ENCODE measurements around the gene CELSR1.

CELSR1 gene

DNA sequence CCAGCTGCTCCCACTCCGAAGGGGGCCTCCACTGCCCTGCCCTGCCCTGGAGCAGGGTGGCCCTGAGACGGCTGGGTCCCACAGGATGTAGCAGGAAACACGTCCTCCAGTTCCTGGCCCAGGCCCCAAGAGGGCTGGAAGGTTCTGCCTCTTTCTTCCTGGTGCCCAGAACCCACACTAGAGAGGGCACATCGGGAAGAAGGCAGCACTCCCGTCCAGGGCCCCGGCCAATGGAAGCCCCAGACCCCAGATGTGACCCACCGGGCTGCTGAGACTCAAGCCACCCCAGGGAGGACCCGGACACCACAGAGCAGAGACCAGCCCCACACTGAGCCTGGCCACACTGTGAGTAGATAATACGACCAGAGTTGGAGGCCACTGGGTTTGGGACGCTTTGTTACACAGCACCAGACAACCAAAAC lies 71.2 kb downstream of the CELSR1 start:
- H3K4me3 ChIP-seq (ENCODE audit: low read length): no peak overlapping the region
- H3K27me3 ChIP-seq (replicated peaks; ENCODE audit: control insufficient read depth, insufficient read depth, low read length): peaks cover 35% of the 10 kb centered on the region
- H3K36me3 ChIP-seq (ENCODE audit: control insufficient read depth, insufficient read depth, low read length, severe bottlenecking): no peaks in the 10 kb centered on the region
- no peaks in the 10 kb centered on the region for H3K9me3 ChIP-seq (ENCODE audit: control insufficient read depth, low read length)
- H3K4me1 ChIP-seq (ENCODE audit: control insufficient read depth, insufficient read depth, low read length): no peaks in the 10 kb centered on the region
- no peak for DNase-seq (ENCODE audit: low read depth)
- no peak overlapping the region for H3K9ac ChIP-seq (ENCODE audit: low read length)

DNA sequence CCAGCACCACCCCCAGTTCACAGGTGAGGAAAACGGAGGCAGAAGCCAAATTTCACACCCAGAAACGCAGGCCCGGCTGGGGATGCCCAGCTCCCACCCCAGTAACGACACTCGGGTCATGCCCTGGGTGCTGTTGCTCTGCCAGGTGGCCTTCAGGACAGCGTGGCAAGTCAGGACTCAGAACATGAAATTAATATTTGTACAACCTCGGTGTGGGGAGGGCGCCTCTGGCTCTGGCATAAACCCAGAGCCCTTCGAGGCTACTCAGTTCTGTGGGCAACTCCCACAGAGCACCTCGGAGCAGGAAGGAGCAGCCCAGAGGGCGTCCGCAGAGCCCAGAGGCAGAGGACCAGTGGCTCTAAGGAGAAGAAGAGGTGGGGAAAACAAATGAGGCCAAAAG lies 71.6 kb downstream of the CELSR1 start:
- H3K27me3 ChIP-seq (replicated peaks; ENCODE audit: control insufficient read depth, insufficient read depth, low read length): peaks cover 34% of the 10 kb centered on the region
- no peak for DNase-seq (ENCODE audit: low read depth)
- no peaks in the 10 kb centered on the region for H3K9me3 ChIP-seq (ENCODE audit: control insufficient read depth, low read length)
- no peak overlapping the region for H3K9ac ChIP-seq (ENCODE audit: low read length)
- H3K4me3 ChIP-seq (ENCODE audit: low read length): no peak overlapping the region
- no peaks in the 10 kb centered on the region for H3K36me3 ChIP-seq (ENCODE audit: control insufficient read depth, insufficient read depth, low read length, severe bottlenecking)
- H3K4me1 ChIP-seq (ENCODE audit: control insufficient read depth, insufficient read depth, low read length): no peaks in the 10 kb centered on the region

DNA sequence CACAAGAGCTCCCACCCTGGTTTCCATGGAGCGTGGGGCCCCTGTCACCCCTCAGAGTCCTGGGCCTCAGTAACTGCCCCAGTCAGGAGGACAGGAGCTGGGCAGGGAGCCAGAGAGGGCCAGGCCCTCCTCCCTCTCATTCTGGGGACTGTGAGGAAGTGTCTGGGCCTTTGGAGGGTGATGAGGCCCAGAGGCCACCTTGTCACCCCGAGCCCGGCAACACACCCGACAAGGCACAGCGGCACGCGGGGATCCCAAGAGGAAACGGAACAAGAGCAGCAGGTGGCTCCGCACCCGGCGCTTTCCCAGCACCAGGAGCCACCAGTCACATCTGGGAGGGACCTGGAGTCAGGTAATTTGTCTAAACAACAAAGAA lies 72.1 kb downstream of the CELSR1 start:
- Histone ChIP-seq H3K4me3 (ENCODE audit: low read length) (no peak overlapping the region), H3K27me3 (replicated peaks; ENCODE audit: control insufficient read depth, insufficient read depth, low read length) (peaks cover 38% of the 10 kb centered on the region), H3K9me3 (ENCODE audit: control insufficient read depth, low read length) (no peaks in the 10 kb centered on the region), H3K4me1 (ENCODE audit: control insufficient read depth, insufficient read depth, low read length) (no peaks in the 10 kb centered on the region), H3K9ac (ENCODE audit: low read length) (no peak overlapping the region), H3K36me3 (ENCODE audit: control insufficient read depth, insufficient read depth, low read length, severe bottlenecking) (no peaks in the 10 kb centered on the region)
- no peak for DNase-seq (ENCODE audit: low read depth)

DNA sequence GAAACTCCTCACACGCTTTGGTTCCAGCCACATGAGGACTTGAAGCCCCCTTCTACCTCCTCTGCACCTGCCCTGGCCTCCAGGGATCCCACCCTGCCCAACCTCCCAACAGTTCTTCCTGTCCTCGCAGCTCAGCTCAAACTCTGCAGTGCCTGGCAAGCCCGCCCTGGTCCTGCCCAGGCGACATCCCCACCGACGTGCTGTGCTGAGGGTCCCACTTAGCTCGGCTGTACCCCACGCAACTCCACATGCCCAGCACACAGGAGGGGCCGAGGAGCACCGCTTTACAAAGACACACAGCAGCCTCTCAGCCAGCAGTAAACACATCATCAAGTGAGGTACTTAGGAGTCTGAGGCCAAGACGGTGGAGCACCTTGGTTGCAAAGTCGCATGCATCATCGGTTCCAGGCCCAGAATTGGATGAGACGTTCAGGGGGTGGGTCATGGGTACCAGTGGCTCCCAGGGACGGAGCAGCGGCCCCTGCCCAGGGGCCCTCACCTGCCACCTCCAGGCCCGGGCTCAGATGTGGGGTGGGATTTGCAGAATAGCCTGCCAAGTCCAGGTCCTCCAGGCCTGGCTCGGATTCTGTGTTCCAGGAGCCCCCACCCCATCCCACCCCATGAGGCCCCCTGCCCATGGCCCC lies 72.6 kb downstream of the CELSR1 start:
- Histone ChIP-seq H3K9ac (ENCODE audit: low read length) (no peak overlapping the region), H3K4me3 (ENCODE audit: low read length) (no peak overlapping the region), H3K9me3 (ENCODE audit: control insufficient read depth, low read length) (no peaks in the 10 kb centered on the region), H3K27me3 (replicated peaks; ENCODE audit: control insufficient read depth, insufficient read depth, low read length) (peaks cover 41% of the 10 kb centered on the region), H3K4me1 (ENCODE audit: control insufficient read depth, insufficient read depth, low read length) (no peaks in the 10 kb centered on the region), H3K36me3 (ENCODE audit: control insufficient read depth, insufficient read depth, low read length, severe bottlenecking) (no peaks in the 10 kb centered on the region)
- DNase-seq (ENCODE audit: low read depth): no peak

DNA sequence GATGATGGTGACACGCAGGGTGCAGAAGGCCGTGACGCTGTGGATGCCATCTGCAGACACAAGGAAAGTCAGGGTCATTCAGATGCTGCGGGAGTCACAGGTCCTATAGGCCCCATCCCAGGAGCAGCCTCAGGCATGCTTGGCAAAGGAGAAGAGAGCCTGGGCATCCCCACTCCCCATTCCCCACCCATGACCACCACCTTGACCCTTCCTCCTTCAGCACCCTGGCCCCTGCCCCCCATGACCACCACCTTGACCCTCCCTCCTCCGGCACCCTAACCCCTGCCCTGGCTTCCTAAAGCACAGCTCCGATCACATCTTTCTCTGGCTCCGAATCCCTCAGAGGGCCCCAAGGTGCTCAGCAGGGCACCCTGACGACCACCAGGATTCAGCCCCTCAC lies 73.1 kb downstream of the CELSR1 start:
- no peaks in the 10 kb centered on the region for H3K9me3 ChIP-seq (ENCODE audit: control insufficient read depth, low read length)
- no peak overlapping the region for H3K9ac ChIP-seq (ENCODE audit: low read length)
- H3K27me3 ChIP-seq (replicated peaks; ENCODE audit: control insufficient read depth, insufficient read depth, low read length): peaks cover 45% of the 10 kb centered on the region

DNA sequence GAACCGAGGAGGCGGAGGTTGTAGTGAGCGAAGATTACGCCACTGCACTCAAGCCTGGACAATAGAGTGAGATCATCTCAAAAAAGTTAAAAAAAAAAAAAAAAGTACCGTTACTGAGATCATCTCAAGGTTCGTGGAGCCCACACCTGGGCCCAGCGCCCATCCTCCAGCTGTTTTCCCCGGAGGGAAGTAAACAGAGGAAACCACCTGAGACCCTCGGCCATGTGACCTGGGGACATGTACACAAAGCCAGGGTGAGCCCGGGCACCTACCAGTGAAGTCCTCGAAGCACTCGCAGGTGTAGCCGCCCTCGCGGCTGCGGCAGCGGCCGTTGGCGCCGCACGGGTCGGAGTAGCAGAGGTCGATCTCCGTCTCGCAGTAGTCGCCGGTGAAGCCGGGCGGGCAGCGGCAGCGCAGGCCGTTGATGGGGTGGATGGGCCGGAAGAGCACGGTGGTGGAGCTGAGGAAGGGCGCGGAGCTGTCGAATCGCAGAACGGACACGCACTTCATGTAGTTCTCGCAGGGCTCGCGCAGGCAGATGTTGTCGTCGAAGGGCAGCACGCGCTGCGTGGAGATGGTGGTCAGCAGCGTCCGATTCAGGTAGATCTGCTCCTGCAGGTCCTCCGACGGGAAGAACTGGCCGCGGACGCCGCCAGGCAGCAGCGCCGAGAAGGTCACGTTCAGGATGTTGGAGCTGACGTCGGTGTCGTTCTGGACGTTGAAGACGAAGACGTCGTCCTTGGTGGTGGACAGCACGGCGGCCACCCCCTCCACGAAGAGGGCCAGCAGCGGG lies 73.8 kb downstream of the CELSR1 start:
- Histone ChIP-seq H3K4me1 (ENCODE audit: control insufficient read depth, insufficient read depth, low read length) (no peaks in the 10 kb centered on the region), H3K9ac (ENCODE audit: low read length) (no peak overlapping the region), H3K36me3 (ENCODE audit: control insufficient read depth, insufficient read depth, low read length, severe bottlenecking) (no peaks in the 10 kb centered on the region), H3K4me3 (ENCODE audit: low read length) (no peak overlapping the region), H3K27me3 (replicated peaks; ENCODE audit: control insufficient read depth, insufficient read depth, low read length) (peaks cover 48% of the 10 kb centered on the region), H3K9me3 (ENCODE audit: control insufficient read depth, low read length) (no peaks in the 10 kb centered on the region)
- no peak for DNase-seq (ENCODE audit: low read depth)

More for the DNA sequence above, 73.1 kb downstream of the CELSR1 start:
- Histone ChIP-seq H3K4me1 (ENCODE audit: control insufficient read depth, insufficient read depth, low read length) (no peaks in the 10 kb centered on the region), H3K4me3 (ENCODE audit: low read length) (no peak overlapping the region), H3K36me3 (ENCODE audit: control insufficient read depth, insufficient read depth, low read length, severe bottlenecking) (no peaks in the 10 kb centered on the region)
- DNase-seq (ENCODE audit: low read depth): no peak

DNA sequence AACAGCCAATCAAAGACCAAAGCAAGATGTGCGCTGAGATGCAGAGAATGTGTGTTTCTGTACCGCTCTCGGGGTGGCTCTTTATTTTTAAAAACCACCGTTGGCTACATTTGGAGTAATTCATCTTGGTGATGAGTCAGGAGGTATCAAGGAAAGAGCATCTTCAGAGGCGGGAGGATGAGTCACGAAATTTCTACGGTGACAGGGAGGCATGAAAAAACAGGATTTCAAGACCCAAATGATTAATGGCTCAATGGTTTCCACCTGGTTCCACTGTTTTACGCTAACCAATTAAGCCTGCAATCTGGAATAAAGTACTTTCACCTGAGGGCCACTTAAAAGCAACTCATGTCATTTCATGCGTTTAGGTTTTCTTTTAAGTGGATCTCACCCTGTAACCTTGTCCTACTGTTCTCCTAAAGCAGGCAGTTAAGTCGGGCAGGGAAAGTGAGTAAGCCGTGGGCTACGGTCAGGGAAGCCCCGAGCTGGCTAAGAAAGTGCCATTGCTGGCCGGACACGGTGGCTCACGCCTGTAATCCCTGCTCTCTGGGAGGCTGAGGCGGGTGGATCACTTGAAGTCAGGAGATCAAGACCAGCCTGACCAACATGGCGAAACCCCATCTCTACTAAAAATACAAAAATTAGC lies 74.6 kb downstream of the CELSR1 start:
- peak; percentile 37 for DNase-seq (ENCODE audit: low read depth)
- Histone ChIP-seq H3K9me3 (ENCODE audit: control insufficient read depth, low read length) (no peaks in the 10 kb centered on the region), H3K4me1 (ENCODE audit: control insufficient read depth, insufficient read depth, low read length) (no peaks in the 10 kb centered on the region), H3K9ac (ENCODE audit: low read length) (no peak overlapping the region), H3K4me3 (ENCODE audit: low read length) (no peak overlapping the region), H3K27me3 (replicated peaks; ENCODE audit: control insufficient read depth, insufficient read depth, low read length) (peaks cover 44% of the 10 kb centered on the region), H3K36me3 (ENCODE audit: control insufficient read depth, insufficient read depth, low read length, severe bottlenecking) (no peaks in the 10 kb centered on the region)

DNA sequence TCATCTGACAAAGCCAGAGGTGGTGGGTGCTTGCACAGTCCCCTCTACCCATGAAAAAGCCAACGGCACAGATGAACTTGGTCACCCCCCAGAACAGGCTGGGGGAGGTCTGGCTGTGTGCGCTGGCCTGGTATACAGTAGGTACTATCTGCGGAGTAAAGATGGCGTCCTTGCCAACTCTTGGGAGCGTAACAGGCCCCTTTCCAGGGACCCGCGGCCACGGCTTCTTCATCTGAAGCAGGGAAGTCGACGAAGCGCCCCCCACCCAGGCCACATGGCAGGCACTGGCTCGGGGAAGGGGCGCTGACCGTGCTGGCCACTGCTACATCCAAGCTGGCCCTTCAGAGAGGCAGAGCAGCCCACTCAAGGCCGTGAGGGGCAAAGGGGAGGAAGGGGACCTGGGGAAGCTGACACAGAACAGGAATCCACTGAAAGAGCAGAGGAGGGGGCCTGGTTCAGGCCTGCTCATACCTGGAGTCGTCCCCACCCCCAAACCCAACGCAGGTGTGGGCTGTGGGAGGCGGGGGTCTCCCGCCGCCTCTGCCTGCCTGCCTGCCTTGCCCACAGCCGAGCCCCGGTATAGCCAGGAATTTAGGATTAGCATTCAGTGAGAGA lies 75.7 kb downstream of the CELSR1 start:
- Histone ChIP-seq H3K9ac (ENCODE audit: low read length) (no peak overlapping the region), H3K27me3 (replicated peaks; ENCODE audit: control insufficient read depth, insufficient read depth, low read length) (peaks cover 49% of the 10 kb centered on the region), H3K9me3 (ENCODE audit: control insufficient read depth, low read length) (no peaks in the 10 kb centered on the region), H3K36me3 (ENCODE audit: control insufficient read depth, insufficient read depth, low read length, severe bottlenecking) (no peaks in the 10 kb centered on the region), H3K4me3 (ENCODE audit: low read length) (no peak overlapping the region), H3K4me1 (ENCODE audit: control insufficient read depth, insufficient read depth, low read length) (no peaks in the 10 kb centered on the region)
- no peak for DNase-seq (ENCODE audit: low read depth)

DNA sequence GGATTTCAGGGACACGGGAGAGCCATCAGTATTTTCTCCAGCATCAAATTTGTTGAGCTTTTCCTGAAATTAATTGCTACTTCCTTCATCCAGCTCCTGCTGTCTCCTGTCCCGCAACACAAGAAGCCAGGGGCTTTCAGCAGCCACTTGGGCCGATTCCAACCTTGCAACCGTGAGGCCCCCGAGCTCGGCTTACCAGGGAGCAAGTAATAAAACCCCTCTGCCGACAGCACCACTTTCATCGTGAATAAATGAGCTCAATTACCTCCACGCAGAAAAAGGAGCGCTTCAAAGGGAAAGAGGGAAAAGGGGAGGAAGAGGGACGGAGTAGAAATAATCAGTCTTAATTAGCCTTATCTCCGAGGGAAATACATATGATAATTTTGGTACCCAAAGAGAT lies 76.6 kb downstream of the CELSR1 start:
- H3K4me1 ChIP-seq (ENCODE audit: control insufficient read depth, insufficient read depth, low read length): no peaks in the 10 kb centered on the region
- peaks cover 42% of the 10 kb centered on the region for H3K27me3 ChIP-seq (replicated peaks; ENCODE audit: control insufficient read depth, insufficient read depth, low read length)
- H3K9me3 ChIP-seq (ENCODE audit: control insufficient read depth, low read length): no peaks in the 10 kb centered on the region
- no peak overlapping the region for H3K9ac ChIP-seq (ENCODE audit: low read length)
- no peak for DNase-seq (ENCODE audit: low read depth)
- no peaks in the 10 kb centered on the region for H3K36me3 ChIP-seq (ENCODE audit: control insufficient read depth, insufficient read depth, low read length, severe bottlenecking)
- H3K4me3 ChIP-seq (ENCODE audit: low read length): no peak overlapping the region

DNA sequence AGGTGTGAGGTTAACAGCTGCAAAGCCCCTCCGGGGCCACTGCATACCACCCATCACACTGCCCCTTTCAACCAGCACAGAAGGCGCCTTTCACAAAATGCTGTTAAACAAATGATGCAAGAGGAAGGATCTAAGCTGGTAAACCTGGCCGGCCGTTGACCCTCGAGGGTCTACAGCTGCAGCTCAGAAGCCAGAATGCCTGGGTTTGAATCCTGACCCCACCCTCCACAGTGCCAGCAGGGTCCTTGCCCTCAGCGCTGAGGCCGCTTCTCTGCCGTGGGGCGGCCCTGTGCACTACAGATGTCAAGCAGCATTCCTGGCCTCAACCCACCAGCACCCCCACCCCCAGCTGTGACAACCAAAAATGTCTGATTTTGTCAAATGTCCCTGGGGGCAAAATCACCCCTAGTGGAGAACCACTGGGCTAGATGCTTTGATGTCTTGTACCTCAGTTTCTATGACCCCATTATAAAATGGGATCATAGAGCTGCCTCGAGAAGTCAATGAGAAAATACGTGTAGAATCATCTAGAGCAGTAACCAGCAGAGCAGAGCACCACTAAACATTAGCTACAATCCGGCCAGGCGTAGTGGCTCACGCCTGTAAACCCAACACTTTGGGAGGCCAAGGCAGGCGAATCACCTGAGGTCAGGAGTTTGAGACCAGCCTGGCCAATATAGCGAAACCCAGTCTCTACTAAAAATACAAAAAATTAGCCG lies 77.9 kb downstream of the CELSR1 start:
- Histone ChIP-seq H3K9me3 (ENCODE audit: control insufficient read depth, low read length) (no peaks in the 10 kb centered on the region), H3K4me1 (ENCODE audit: control insufficient read depth, insufficient read depth, low read length) (no peaks in the 10 kb centered on the region), H3K4me3 (ENCODE audit: low read length) (no peak overlapping the region), H3K27me3 (replicated peaks; ENCODE audit: control insufficient read depth, insufficient read depth, low read length) (peaks cover 49% of the 10 kb centered on the region), H3K9ac (ENCODE audit: low read length) (no peak overlapping the region), H3K36me3 (ENCODE audit: control insufficient read depth, insufficient read depth, low read length, severe bottlenecking) (no peaks in the 10 kb centered on the region)
- no peak for DNase-seq (ENCODE audit: low read depth)

DNA sequence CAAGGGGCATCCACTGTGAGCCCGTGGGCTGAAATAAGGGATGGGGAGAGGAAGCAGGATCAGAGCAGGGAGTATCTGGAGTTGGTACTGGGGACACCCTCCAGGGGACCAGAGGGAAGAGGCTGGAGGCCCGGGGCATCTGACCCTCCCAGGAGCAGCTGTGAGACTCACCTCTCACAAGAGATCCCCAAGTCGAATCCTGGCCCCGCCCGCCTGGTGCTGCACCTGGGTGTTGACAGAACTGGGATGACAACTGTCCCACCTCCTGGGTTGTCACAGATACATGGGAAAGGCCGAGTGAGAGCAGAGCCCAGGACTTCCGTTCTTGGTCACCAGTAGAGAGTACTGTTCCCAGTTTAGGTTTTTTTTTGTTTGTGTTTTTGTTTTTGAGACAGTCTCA lies 78.9 kb downstream of the CELSR1 start:
- no peak overlapping the region for H3K9ac ChIP-seq (ENCODE audit: low read length)
- H3K4me1 ChIP-seq (ENCODE audit: control insufficient read depth, insufficient read depth, low read length): no peaks in the 10 kb centered on the region
- no peak for DNase-seq (ENCODE audit: low read depth)
- no peaks in the 10 kb centered on the region for H3K36me3 ChIP-seq (ENCODE audit: control insufficient read depth, insufficient read depth, low read length, severe bottlenecking)
- no peaks in the 10 kb centered on the region for H3K9me3 ChIP-seq (ENCODE audit: control insufficient read depth, low read length)
- peaks cover 52% of the 10 kb centered on the region for H3K27me3 ChIP-seq (replicated peaks; ENCODE audit: control insufficient read depth, insufficient read depth, low read length)
- H3K4me3 ChIP-seq (ENCODE audit: low read length): no peak overlapping the region
